Endothelial cell of umbilical vein (primary cell): ENCODE measurements around the gene SLC17A9. TPM values are rescaled to one million over a fixed set of nuclear protein-coding genes. Genes with fewer than 3 reads are reported as not detected.

Experiments used
- BruUV-seq: library from RNA; stranded (reverse); fragments of 400-500 nt; replicated peaks from 2 replicates; lab custom pipeline; 2021; lab: Mats Ljungman, UMichigan
- CTCF ChIA-PET: fragments of 300-600, 350-600 bp; sonication (Branson Sonifier 250); formaldehyde crosslinking; loops from one replicate; lab custom pipeline; 2021; ENCODE audit warnings: antibody characterized with exemption, inconsistent platforms; lab: Charles Lee
- POLR2A ChIA-PET: fragments of 300-600, 350-600 bp; sonication (Branson Sonifier 250); formaldehyde crosslinking; loops from one replicate; lab custom pipeline; 2021; ENCODE audit warnings: antibody characterized with exemption, inconsistent platforms; lab: Charles Lee
- DNase-seq: peaks from one replicate; pipeline ENCODE4 v3.0.0-alpha.2; 2011; ENCODE audit warnings: low read depth, low spot score
- FAIRE-seq: peaks from 2 replicates; lab custom pipeline; 2011; peaks lifted over from hg19 to GRCh38; lab: Jason Lieb, UNC
- H2AFZ ChIP-seq: 2 replicates; pipeline ENCODE4 v1.6.0; 2012; ENCODE audit warnings: low read depth, low read length, control low read depth, inconsistent platforms
- H3K27ac ChIP-seq: 2 replicates; pipeline ENCODE4 v1.5.1; 2011; ENCODE audit warnings: low read depth, mild to moderate bottlenecking, control low read depth, low read length, moderate library complexity; ENCODE audit not compliant: insufficient read depth
- H3K27me3 ChIP-seq, 2 experiments: 2 replicates each; pipeline versions ENCODE4 v1.6.0 to v1.6.1; 2011; ENCODE audit warnings: low read length in 2 of 2, mixed read lengths in 1 of 2; ENCODE audit not compliant: control insufficient read depth in 2 of 2, insufficient read depth in 2 of 2
- H3K36me3 ChIP-seq, 2 experiments: 2 replicates in 1 of 2; 3 replicates in 1 of 2; pipeline ENCODE4 v1.5.1; 2011; ENCODE audit warnings: low read length in 2 of 2, mild to moderate bottlenecking in 1 of 2, moderate library complexity in 1 of 2; ENCODE audit not compliant: control insufficient read depth in 2 of 2, insufficient read depth in 2 of 2; ENCODE audit errors: extremely low read depth in 1 of 2
- H3K4me1 ChIP-seq: 3 replicates; pipeline ENCODE4 v1.5.1; 2011; ENCODE audit warnings: mild to moderate bottlenecking, low read length; ENCODE audit not compliant: control insufficient read depth, insufficient read depth; ENCODE audit errors: extremely low read depth
- H3K4me2 ChIP-seq: 2 replicates; pipeline ENCODE4 v1.6.1; 2011; ENCODE audit warnings: low read length, control low read depth, mixed read lengths; ENCODE audit not compliant: insufficient read depth
- H3K4me3 ChIP-seq, 3 experiments: fragments of 200-600 bp in 1 of 3; sonication (generic), shearing (Covaris generic) in 1 of 3; replicated peaks in 1 of 3; 2 replicates each; pipeline ENCODE4 v1.5.1; 2011 to 2016; ENCODE audit warnings: control low read depth in 3 of 3, low read length in 3 of 3, mild to moderate bottlenecking in 2 of 3, inconsistent platforms in 1 of 3, low read depth in 1 of 3, moderate library complexity in 1 of 3; ENCODE audit not compliant: insufficient read depth in 1 of 3
- H3K79me2 ChIP-seq: 2 replicates; pipeline ENCODE4 v1.6.0; 2012; ENCODE audit warnings: low read length, inconsistent platforms; ENCODE audit not compliant: control insufficient read depth, insufficient read depth
- H3K9ac ChIP-seq: replicated peaks from 2 replicates; pipeline ENCODE3; 2011; ENCODE audit warnings: low read length, control low read depth; ENCODE audit not compliant: insufficient read depth; ENCODE audit errors: extremely low read depth
- H3K9me1 ChIP-seq: replicated peaks from 3 replicates; pipeline ENCODE4 v1.6.0; 2011; ENCODE audit warnings: mild to moderate bottlenecking, low read length; ENCODE audit not compliant: control insufficient read depth, insufficient read depth; ENCODE audit errors: extremely low read depth
- H3K9me3 ChIP-seq: replicated peaks from 2 replicates; pipeline ENCODE4 v1.5.1; 2012; ENCODE audit warnings: low read length, inconsistent platforms; ENCODE audit not compliant: control insufficient read depth, insufficient read depth
- H4K20me1 ChIP-seq: replicated peaks from 2 replicates; pipeline ENCODE3; 2011; ENCODE audit warnings: mild to moderate bottlenecking, low read length; ENCODE audit not compliant: control insufficient read depth, insufficient read depth; ENCODE audit errors: extremely low read depth
- EZH2 ChIP-seq: IDR thresholded peaks from 2 replicates; pipeline ENCODE4 v1.6.1; 2012; ENCODE audit warnings: borderline replicate concordance, low read depth, mild to moderate bottlenecking, moderate library complexity, low read length, inconsistent platforms; ENCODE audit not compliant: severe bottlenecking
- FOS ChIP-seq: IDR thresholded peaks from 2 replicates; pipeline ENCODE4 v1.6.1; 2011; ENCODE audit warnings: mild to moderate bottlenecking, low read length, moderate library complexity, borderline replicate concordance; ENCODE audit not compliant: insufficient read depth
- GATA2 ChIP-seq: IDR thresholded peaks from 2 replicates; pipeline ENCODE4 v1.7.0; 2011; ENCODE audit warnings: low read depth, mild to moderate bottlenecking, moderate library complexity, mixed read lengths, low read length; ENCODE audit not compliant: insufficient read length, insufficient read depth
- JUN ChIP-seq: IDR thresholded peaks from 2 replicates; pipeline ENCODE4 v1.6.1; 2011; ENCODE audit warnings: borderline replicate concordance, low read depth; ENCODE audit not compliant: insufficient read length, insufficient read depth
- MYC ChIP-seq: IDR thresholded peaks from one replicate; pipeline ENCODE4 v1.6.1; 2011; ENCODE audit warnings: mild to moderate bottlenecking, low read depth, low read length
- POLR2A ChIP-seq: IDR thresholded peaks from 2 replicates; pipeline ENCODE4 v1.6.1; 2012; ENCODE audit warnings: low read depth, mild to moderate bottlenecking, control low read depth, low read length
- POLR2AphosphoS5 ChIP-seq: IDR thresholded peaks from 2 replicates; pipeline ENCODE4 v1.6.1; 2012; ENCODE audit warnings: low read depth, mild to moderate bottlenecking, control low read depth, low read length, moderate library complexity; ENCODE audit not compliant: insufficient read depth
- dilution Hi-C: fragments of 300-500 bp; cut with MboI; formaldehyde crosslinking; loops from one replicate; pipeline ENCODE4 v1.15.0; 2019; ENCODE audit warnings: low sequenced_read_pairs; ENCODE audit not compliant: extremely low pct_ligation_motif_present
- intact Hi-C: fragments of 100-400 bp; cut with micrococcal nuclease; formaldehyde crosslinking; loops from one replicate; pipeline ENCODE4 v1.10.0; 2022
- polyA plus RNA-seq, 4 experiments: library from polyadenylated mRNA; depleted of rRNA in 3 of 4; stranded (reverse) in 3 of 4; unstranded in 1 of 4; fragments of >200 nt; gene quantifications; 2 replicates each; pipeline versions ENCODE4 v1.2.1 to v1.2.3, GENCODE V29; 2011 to 2012; ENCODE audit warnings: missing spikeins in 1 of 4
- total RNA-seq: library from RNA; stranded (reverse); gene quantifications from 2 replicates; pipeline ENCODE4 v1.2.3, GENCODE V29; 2021
- TF ChIP-seq, protein P1 (sequence below), 2 donors: IDR thresholded peaks; 1 replicate in 1 of 2; 2 replicates in 1 of 2; pipeline ENCODE4 v1.5.1; 2011; ENCODE audit warnings: low read length in 2 of 2, mild to moderate bottlenecking in 2 of 2, moderate library complexity in 2 of 2, control low read depth in 1 of 2, inconsistent platforms in 1 of 2, low read depth in 1 of 2; ENCODE audit not compliant: insufficient read depth in 1 of 2; ENCODE audit errors: extremely low read depth in 1 of 2
- TF ChIP-seq, protein P2 (sequence below): IDR thresholded peaks from 2 replicates; pipeline ENCODE4 v1.6.1; 2011; ENCODE audit not compliant: insufficient read depth, insufficient read length

SLC17A9 gene
- total and polyA plus RNA-seq, 2 donors (not counting 3 experiments of a cell fraction or from before 2014, with no cell fraction given), result 38.2 to 44.5 TPM

DNA sequence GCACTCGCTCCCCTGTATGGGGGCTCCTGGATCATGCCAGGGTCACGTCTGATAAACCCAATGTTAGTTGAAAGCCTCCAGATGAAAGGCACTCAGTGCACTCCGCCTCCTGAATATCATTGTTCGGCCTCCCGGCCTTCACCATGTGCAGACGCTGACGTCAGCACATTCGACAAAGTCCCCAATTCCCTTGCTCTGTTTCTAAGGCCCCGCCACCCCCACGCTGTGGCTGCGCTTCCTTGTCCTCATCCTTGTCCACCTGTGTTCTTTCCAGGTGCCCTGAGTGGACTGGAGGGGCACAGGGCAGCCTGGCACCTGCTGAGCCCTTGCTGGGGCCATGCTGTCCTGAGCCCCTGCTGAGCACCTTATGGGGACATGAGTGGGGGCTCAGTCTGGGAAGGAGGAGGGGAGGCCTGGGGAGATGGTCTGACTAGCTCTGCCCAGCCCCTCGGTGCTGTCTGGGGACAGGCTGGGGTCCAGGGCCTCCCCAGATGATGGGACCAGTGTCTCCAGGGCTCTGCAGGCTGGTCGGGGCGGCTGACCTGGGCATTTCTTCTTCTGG is 64.1 kb downstream of the SLC17A9 start:
- Histone ChIP-seq H2AFZ (no peak overlapping the region), H3K27me3 (peaks cover 27% of the 10 kb centered on the region in 2 experiments), H3K4me2 (no peak overlapping the region), H3K9ac (no peak overlapping the region), H3K9me3 (no peaks in the 10 kb centered on the region), H3K4me1 (no peaks in the 10 kb centered on the region), H3K27ac (no peak overlapping the region), H3K4me3 (no peak overlapping the region), H3K36me3 (no peaks in the 10 kb centered on the region), H3K9me1 (no peaks in the 10 kb centered on the region), H4K20me1 (no peaks in the 10 kb centered on the region), H3K79me2 (no peaks in the 10 kb centered on the region)
- TF ChIP-seq, protein P1, sequence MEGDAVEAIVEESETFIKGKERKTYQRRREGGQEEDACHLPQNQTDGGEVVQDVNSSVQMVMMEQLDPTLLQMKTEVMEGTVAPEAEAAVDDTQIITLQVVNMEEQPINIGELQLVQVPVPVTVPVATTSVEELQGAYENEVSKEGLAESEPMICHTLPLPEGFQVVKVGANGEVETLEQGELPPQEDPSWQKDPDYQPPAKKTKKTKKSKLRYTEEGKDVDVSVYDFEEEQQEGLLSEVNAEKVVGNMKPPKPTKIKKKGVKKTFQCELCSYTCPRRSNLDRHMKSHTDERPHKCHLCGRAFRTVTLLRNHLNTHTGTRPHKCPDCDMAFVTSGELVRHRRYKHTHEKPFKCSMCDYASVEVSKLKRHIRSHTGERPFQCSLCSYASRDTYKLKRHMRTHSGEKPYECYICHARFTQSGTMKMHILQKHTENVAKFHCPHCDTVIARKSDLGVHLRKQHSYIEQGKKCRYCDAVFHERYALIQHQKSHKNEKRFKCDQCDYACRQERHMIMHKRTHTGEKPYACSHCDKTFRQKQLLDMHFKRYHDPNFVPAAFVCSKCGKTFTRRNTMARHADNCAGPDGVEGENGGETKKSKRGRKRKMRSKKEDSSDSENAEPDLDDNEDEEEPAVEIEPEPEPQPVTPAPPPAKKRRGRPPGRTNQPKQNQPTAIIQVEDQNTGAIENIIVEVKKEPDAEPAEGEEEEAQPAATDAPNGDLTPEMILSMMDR (IDR thresholded peaks at IDR 0.05; ENCODE audit: extremely low read depth in 1 of 2, insufficient read depth in 1 of 2, low read depth in 1 of 2, low read length in 2 of 2), result no peak
- no peak for TF ChIP-seq JUN
- no peak for TF ChIP-seq EZH2
- TF ChIP-seq, protein P2, sequence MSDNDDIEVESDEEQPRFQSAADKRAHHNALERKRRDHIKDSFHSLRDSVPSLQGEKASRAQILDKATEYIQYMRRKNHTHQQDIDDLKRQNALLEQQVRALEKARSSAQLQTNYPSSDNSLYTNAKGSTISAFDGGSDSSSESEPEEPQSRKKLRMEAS, result no peak
- no peak for TF ChIP-seq GATA2
- TF ChIP-seq FOS, result no peak
- no peak for TF ChIP-seq POLR2AphosphoS5
- no peak for TF ChIP-seq POLR2A
- no peak for TF ChIP-seq MYC
- no peak for FAIRE-seq
- CTCF ChIA-PET, result no interaction called here
- POLR2A ChIA-PET, result no interaction called here
- BruUV-seq, result no TSS peak
- no peak for DNase-seq
- intact Hi-C loops, result no loop called here
- dilution Hi-C loops, result no loop called here
